ENCODE results near the gene ETV7. TPM values are rescaled to one million over a fixed set of nuclear protein-coding genes. Genes with fewer than 3 reads are reported as not detected.
A peak's percentile ranks its signal among the peaks of the same experiment; 100 is the strongest.

Gene ETV7
- total and polyA plus RNA-seq, 9 donors, result 0.04 to 0.48 (median 0.15) TPM; not detected in 2

DNA sequence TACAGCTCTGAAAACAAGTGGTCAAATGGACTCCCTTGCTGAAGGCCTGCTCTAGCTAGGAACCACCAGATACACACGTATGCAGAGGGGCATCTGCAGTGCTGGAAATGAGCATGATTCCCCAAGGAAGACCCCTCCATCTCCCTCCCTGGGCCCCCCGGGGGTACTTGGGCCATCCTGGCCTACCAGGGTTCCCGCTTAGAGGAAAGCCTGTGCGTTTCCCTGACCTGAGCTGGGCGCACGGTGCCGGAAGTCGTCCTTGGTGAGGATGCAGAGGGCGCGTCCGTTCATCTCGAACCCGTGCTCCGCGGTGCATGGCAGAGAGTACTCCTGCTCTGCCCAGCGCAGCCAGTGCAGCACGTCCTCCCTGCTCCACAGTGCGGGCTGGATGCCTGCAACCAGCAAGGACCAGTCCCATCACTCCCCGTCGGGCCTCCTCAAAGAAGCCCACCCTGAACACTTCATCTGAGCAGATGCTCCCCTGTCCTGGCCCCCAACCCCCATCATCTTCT, 11.8 kb downstream of the ETV7 start:
- H3K9me3 ChIP-seq (replicated peaks; ENCODE audit: control insufficient read depth, low read depth, low read length), result no peaks in the 10 kb centered on the region
- 88% methylated on average over 20 of the region's 20 CpGs for WGBS (ENCODE audit: insufficient coverage)
- no peak overlapping the region for H3K4me3 ChIP-seq (ENCODE audit: low read length)
- DNase-seq, result no peak
- no peaks in the 10 kb centered on the region for H3K4me1 ChIP-seq (ENCODE audit: control insufficient read depth, insufficient read depth, low read length)
- peaks cover 26% of the 10 kb centered on the region for H3K27me3 ChIP-seq (ENCODE audit: control insufficient read depth, insufficient read depth, low read length)
- no peaks in the 10 kb centered on the region for H3K36me3 ChIP-seq (ENCODE audit: control insufficient read depth, insufficient read depth, low read length)
- H3K27ac ChIP-seq (ENCODE audit: low read length), result no peak overlapping the region

GRCh38 chr6:36374972-36375371, 12.5 kb downstream of the ETV7 start:
- Histone ChIP-seq H3K4me3 (ENCODE audit: low read length) (no peak overlapping the region), H3K4me1 (ENCODE audit: control insufficient read depth, insufficient read depth, low read length) (no peaks in the 10 kb centered on the region), H3K36me3 (ENCODE audit: control insufficient read depth, insufficient read depth, low read length) (no peaks in the 10 kb centered on the region), H3K27me3 (ENCODE audit: control insufficient read depth, insufficient read depth, low read length) (peaks cover 26% of the 10 kb centered on the region), H3K9me3 (replicated peaks; ENCODE audit: control insufficient read depth, low read depth, low read length) (no peaks in the 10 kb centered on the region), H3K27ac (ENCODE audit: low read length) (no peak overlapping the region)
- DNase-seq, result peak; percentile 36
- WGBS (ENCODE audit: insufficient coverage), result 76% methylated on average over 7 of the region's 8 CpGs

GRCh38 chr6:36374194-36374593, 13.3 kb downstream of the ETV7 start:
- no peak for DNase-seq
- no peaks in the 10 kb centered on the region for H3K9me3 ChIP-seq (replicated peaks; ENCODE audit: control insufficient read depth, low read depth, low read length)
- H3K27me3 ChIP-seq (ENCODE audit: control insufficient read depth, insufficient read depth, low read length), result peaks cover 26% of the 10 kb centered on the region
- H3K4me1 ChIP-seq (ENCODE audit: control insufficient read depth, insufficient read depth, low read length), result peaks cover 2% of the 10 kb centered on the region
- no peak overlapping the region for H3K27ac ChIP-seq (ENCODE audit: low read length)
- H3K4me3 ChIP-seq (ENCODE audit: low read length), result no peak overlapping the region
- no peaks in the 10 kb centered on the region for H3K36me3 ChIP-seq (ENCODE audit: control insufficient read depth, insufficient read depth, low read length)
- 76% methylated on average over 4 of the region's 4 CpGs for WGBS (ENCODE audit: insufficient coverage)

DNA sequence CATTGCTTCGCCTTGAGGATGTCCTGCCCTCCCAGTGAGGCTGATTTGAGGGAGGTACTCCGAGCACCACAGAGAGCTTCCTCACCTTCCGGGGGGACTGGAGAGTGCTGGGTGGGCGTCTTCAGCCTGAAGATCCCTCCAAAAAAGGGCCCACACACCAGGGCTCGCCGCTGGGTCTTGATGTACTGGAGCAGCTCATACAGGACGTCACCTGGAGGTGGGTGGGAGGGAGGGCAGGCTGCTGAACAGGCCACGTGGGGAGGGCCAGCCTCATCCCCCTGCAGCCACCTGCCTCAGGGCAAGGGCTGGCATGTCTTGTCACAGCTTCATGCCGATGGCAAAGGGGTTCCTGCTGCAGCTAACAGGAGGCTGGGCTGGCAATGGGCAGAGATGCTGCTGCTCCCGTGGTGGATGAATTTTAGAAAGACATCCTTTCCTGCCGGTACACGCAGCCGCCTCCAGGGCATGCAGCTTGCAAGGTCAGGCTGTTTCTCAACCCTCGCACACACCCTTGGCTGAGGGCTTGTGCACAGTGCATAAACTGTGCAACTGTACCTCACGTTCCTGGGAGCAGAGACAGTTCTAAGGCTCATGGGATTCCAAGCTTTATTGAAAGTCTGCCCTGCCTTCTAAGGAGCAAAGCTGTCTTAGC, 14.0 kb downstream of the ETV7 start:
- 32% methylated on average over 9 of the region's 15 CpGs for WGBS (ENCODE audit: insufficient coverage)
- peaks cover 26% of the 10 kb centered on the region for H3K27me3 ChIP-seq (ENCODE audit: control insufficient read depth, insufficient read depth, low read length)
- no peaks in the 10 kb centered on the region for H3K9me3 ChIP-seq (replicated peaks; ENCODE audit: control insufficient read depth, low read depth, low read length)
- H3K27ac ChIP-seq (ENCODE audit: low read length), result no peak overlapping the region
- peaks cover 8% of the 10 kb centered on the region for H3K4me1 ChIP-seq (ENCODE audit: control insufficient read depth, insufficient read depth, low read length)
- DNase-seq, result no peak
- no peaks in the 10 kb centered on the region for H3K36me3 ChIP-seq (ENCODE audit: control insufficient read depth, insufficient read depth, low read length)
- H3K4me3 ChIP-seq (ENCODE audit: low read length), result no peak overlapping the region

- no peak overlapping the region for H3K4me3 ChIP-seq (ENCODE audit: low read length)
- H3K27ac ChIP-seq (ENCODE audit: low read length), result no peak overlapping the region
- H3K36me3 ChIP-seq (ENCODE audit: control insufficient read depth, insufficient read depth, low read length), result no peaks in the 10 kb centered on the region
- peaks cover 10% of the 10 kb centered on the region for H3K4me1 ChIP-seq (ENCODE audit: control insufficient read depth, insufficient read depth, low read length)
- no peak for DNase-seq
- H3K9me3 ChIP-seq (replicated peaks; ENCODE audit: control insufficient read depth, low read depth, low read length), result no peaks in the 10 kb centered on the region
- H3K27me3 ChIP-seq (ENCODE audit: control insufficient read depth, insufficient read depth, low read length), result peaks cover 25% of the 10 kb centered on the region
- WGBS (ENCODE audit: insufficient coverage), result 84% methylated on average over 6 of the region's 6 CpGs
These were observed 15.4 kb downstream of the ETV7 start for GRCh38 chr6:36372088-36372487.

DNA sequence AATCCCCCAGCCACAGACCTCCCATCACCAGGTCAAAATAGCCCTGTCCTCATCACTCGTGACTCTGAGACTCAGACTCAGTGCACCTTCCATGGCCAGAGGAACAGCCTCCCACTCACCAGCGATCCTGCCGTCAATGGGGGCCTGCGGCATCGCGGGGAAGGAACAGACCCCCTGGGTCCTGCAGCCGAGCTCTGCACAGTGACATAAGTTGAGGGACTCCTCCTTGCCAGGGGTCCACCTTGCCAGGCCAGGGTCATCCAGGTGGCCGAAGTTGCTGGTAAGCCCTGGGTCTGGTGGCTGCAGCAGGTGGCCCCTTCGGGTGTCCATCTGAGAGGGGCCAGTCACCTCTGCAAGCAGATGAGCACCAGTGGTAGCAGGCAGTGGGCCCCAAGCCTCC, 16.3 kb downstream of the ETV7 start:
- no peak for DNase-seq
- no peak overlapping the region for H3K4me3 ChIP-seq (ENCODE audit: low read length)
- no peaks in the 10 kb centered on the region for H3K9me3 ChIP-seq (replicated peaks; ENCODE audit: control insufficient read depth, low read depth, low read length)
- peaks cover 10% of the 10 kb centered on the region for H3K4me1 ChIP-seq (ENCODE audit: control insufficient read depth, insufficient read depth, low read length)
- 81% methylated on average over 9 of the region's 9 CpGs for WGBS (ENCODE audit: insufficient coverage)
- peaks cover 19% of the 10 kb centered on the region for H3K27me3 ChIP-seq (ENCODE audit: control insufficient read depth, insufficient read depth, low read length)
- no peak overlapping the region for H3K27ac ChIP-seq (ENCODE audit: low read length)
- no peaks in the 10 kb centered on the region for H3K36me3 ChIP-seq (ENCODE audit: control insufficient read depth, insufficient read depth, low read length)

- 100% methylated on average over 1 of the region's 2 CpGs for WGBS (ENCODE audit: insufficient coverage)
These were observed 16.8 kb downstream of the ETV7 start for GRCh38 chr6:36370638-36371037.

GRCh38 chr6:36368921-36369865, 18.3 kb downstream of the ETV7 start:
- H3K4me1 ChIP-seq (ENCODE audit: control insufficient read depth, insufficient read depth, low read length), result peaks cover 10% of the 10 kb centered on the region
- H3K9me3 ChIP-seq (replicated peaks; ENCODE audit: control insufficient read depth, low read depth, low read length), result no peaks in the 10 kb centered on the region
- H3K36me3 ChIP-seq (ENCODE audit: control insufficient read depth, insufficient read depth, low read length), result no peaks in the 10 kb centered on the region
- peak; percentile 69 for DNase-seq
- WGBS (ENCODE audit: insufficient coverage), result 47% methylated on average over 9 of the region's 14 CpGs
- H3K27ac ChIP-seq (ENCODE audit: low read length), result no peak overlapping the region
- H3K4me3 ChIP-seq (ENCODE audit: low read length), result no peak overlapping the region
- H3K27me3 ChIP-seq (ENCODE audit: control insufficient read depth, insufficient read depth, low read length), result peaks cover 14% of the 10 kb centered on the region

More at GRCh38 chr6:36370638-36371037, 16.8 kb downstream of the ETV7 start:
- no peak overlapping the region for H3K4me3 ChIP-seq (ENCODE audit: low read length)
- peaks cover 19% of the 10 kb centered on the region for H3K27me3 ChIP-seq (ENCODE audit: control insufficient read depth, insufficient read depth, low read length)
- DNase-seq, result no peak
- no peak overlapping the region for H3K27ac ChIP-seq (ENCODE audit: low read length)
- no peaks in the 10 kb centered on the region for H3K36me3 ChIP-seq (ENCODE audit: control insufficient read depth, insufficient read depth, low read length)
- no peaks in the 10 kb centered on the region for H3K9me3 ChIP-seq (replicated peaks; ENCODE audit: control insufficient read depth, low read depth, low read length)
- peaks cover 10% of the 10 kb centered on the region for H3K4me1 ChIP-seq (ENCODE audit: control insufficient read depth, insufficient read depth, low read length)

- no peaks in the 10 kb centered on the region for H3K9me3 ChIP-seq (replicated peaks; ENCODE audit: control insufficient read depth, low read depth, low read length)
- H3K36me3 ChIP-seq (ENCODE audit: control insufficient read depth, insufficient read depth, low read length), result no peaks in the 10 kb centered on the region
- WGBS (ENCODE audit: insufficient coverage), result no CpG with 5 or more reads among the region's 1 CpG
- no peak overlapping the region for H3K27ac ChIP-seq (ENCODE audit: low read length)
- no peak for DNase-seq
- H3K4me3 ChIP-seq (ENCODE audit: low read length), result no peak overlapping the region
- H3K27me3 ChIP-seq (ENCODE audit: control insufficient read depth, insufficient read depth, low read length), result peaks cover 7% of the 10 kb centered on the region
- peaks cover 10% of the 10 kb centered on the region for H3K4me1 ChIP-seq (ENCODE audit: control insufficient read depth, insufficient read depth, low read length)
These were observed 19.0 kb downstream of the ETV7 start for GRCh38 chr6:36368421-36368820.

DNA sequence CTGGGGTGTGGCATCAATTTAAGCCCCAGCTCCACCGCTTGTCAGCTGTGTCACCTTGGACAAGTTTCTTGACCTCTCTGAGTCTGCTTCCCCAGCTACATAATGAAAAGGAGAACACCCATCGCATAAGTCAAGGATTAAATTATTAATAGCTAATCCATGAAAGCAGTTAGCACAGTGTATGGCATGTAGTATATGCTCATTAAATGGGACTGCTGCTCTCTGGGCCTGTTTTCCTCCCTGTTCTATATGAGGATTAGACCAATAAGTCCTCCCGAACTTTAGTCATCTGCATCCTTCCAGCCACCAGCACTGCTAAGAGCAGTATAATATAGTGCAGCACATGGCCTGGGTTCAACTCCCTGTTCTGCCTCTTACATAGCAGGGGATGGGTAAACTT, 19.7 kb downstream of the ETV7 start:
- Histone ChIP-seq H3K27ac (ENCODE audit: low read length) (no peak overlapping the region), H3K9me3 (replicated peaks; ENCODE audit: control insufficient read depth, low read depth, low read length) (no peaks in the 10 kb centered on the region), H3K4me3 (ENCODE audit: low read length) (no peak overlapping the region), H3K36me3 (ENCODE audit: control insufficient read depth, insufficient read depth, low read length) (no peaks in the 10 kb centered on the region), H3K4me1 (ENCODE audit: control insufficient read depth, insufficient read depth, low read length) (peaks cover 10% of the 10 kb centered on the region), H3K27me3 (ENCODE audit: control insufficient read depth, insufficient read depth, low read length) (peaks cover 5% of the 10 kb centered on the region)
- no peak for DNase-seq
- WGBS (ENCODE audit: insufficient coverage), result no CpG with 5 or more reads among the region's 3 CpGs
